GM21529 (cell line): ENCODE measurements around the gene FGGY.
"Not testable (repeated sequence)": the region's sequence is repeated elsewhere in the genome, so short reads cannot be mapped to it uniquely, and the experiment has no call there.

ENCODE experiments used
- ATAC-seq: cut with Tn5 transposase; IDR thresholded peaks from one replicate; pipeline ENCODE4 v1.9.1; 2021; ENCODE audit not compliant: unreplicated experiment

Gene FGGY

DNA sequence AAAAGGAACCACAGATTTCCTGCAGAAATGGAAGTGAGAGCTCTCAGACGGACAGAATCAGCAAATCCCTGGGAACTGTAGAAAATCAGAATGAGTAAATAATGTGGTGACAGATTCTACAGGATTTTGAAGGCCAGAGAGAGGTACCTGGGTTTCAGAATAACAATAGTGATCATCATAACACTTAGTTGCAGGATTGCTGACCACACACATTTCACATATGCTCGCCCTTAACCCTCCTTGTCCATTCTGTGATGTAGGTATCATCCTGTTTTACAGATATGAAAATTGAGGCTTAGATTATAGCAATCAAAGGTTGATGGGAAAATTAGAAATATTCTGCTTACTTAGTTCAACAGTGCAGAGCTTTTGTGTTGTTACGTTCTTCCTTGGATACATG, 419.9 kb downstream of the FGGY start:
- no peak for ATAC-seq

DNA sequence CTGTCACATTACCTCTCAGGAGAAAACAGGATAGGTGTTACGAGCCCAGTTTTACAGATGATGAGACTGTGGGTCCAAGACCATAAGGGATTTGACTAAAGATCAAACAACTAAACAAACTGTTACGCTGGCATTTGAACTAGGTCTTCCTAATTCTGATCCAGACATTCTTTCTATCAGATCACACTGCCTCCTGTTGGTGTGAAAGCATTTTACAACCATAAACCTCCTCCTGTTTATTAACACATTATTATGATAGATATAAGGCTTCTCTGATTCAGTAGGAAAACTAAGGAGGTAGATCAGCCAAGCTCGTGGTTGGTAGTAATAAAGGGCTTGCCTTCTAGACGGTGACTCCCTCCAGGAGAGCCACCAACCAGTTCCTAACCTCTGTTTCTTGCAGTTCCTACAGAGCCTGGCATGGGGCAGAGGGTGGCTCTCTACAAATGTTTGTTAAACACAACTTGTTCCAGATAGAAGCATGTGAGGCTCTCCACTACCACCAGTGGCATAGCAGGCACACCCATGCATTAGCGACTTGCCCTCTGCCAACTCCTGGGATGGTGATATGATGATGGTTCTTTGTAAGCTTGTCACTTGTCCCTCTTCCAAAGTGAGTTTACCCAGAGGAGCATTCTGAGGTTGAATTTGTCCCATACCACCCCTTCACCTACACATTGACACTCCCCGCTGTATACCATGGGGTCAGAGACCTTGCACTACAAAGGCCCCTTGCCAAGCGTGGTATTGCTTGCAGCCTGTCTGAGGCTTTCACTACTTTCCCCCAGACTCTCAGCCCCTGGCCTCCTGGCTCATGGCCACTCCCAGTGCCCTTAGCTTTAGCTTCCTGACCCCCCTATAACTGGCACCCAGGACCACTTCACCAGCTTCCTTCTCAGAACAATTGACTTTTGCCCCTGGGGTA, 421.4 kb downstream of the FGGY start:
- no peak for ATAC-seq

GRCh38 chr1:59718989-59719360, 422.1 kb downstream of the FGGY start:
- no peak for ATAC-seq

GRCh38 chr1:59720326-59721115, 423.6 kb downstream of the FGGY start:
- ATAC-seq, result no peak

DNA sequence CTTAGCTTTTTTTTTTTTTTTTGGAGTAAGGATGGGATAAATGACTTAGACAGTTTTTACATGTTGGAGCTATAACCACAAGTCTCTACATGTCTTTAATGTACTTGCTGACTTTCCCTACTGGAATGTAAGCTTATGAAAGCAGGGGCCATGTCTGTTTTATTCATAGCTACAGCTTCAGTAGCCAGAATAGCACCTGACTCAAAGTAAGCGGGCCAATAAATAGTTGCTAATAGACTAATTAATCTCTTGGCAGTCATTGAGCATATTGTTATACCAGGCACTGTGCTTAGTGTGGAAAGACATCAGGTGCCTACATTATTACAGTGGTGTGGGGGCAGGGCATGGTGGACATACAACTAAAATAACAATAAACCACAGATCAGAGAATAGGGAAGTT, 433.4 kb downstream of the FGGY start:
- no peak for ATAC-seq

GRCh38 chr1:59730759-59731478, 434.0 kb downstream of the FGGY start:
- no peak for ATAC-seq

GRCh38 chr1:59731591-59731990, 434.7 kb downstream of the FGGY start:
- no peak for ATAC-seq

GRCh38 chr1:59732214-59732955, 435.5 kb downstream of the FGGY start:
- no peak for ATAC-seq

- no peak for ATAC-seq
These were observed 436.7 kb downstream of the FGGY start for GRCh38 chr1:59733443-59734141.

DNA sequence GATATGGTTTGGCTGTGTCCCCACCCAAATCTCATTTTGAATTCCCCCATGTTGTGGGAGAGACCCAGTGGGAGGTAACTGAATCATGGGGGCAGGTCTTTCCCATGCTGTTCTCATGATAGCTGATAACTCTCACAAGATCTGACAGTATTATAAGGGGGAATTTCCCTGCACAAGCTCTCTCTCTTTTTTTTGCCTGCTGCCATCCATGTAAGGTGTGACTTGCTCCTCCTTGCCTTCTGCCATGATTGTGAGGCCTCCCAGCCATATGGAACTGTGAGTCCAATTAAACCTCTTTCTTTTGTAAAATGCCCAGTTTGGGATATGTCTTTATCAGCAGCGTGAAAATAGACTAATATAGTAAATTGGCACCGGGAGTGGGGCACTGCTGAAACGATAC, 439.0 kb downstream of the FGGY start:
- not testable (repeated sequence) for ATAC-seq

GRCh38 chr1:59736744-59737143, 439.9 kb downstream of the FGGY start:
- no peak for ATAC-seq

GRCh38 chr1:59737638-59738037, 440.7 kb downstream of the FGGY start:
- no peak for ATAC-seq

DNA sequence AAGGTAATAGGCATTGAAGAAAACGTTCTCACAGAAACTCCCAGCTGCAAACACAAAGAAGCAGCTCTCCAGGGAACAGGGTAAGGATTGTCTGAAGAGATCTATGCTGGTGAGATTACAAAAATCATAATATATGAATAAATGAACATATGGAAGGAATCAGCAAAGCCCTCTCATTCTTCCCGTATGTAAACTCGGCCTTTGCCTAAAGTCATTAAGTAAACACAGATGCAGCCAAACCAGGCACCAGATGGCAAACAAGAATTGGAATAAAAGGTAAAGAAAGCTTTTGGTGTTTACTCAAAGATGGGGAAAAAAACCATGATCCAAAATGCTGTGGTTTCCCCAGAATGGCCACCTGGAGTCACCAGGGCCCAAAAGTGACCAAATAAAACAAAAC, 441.3 kb downstream of the FGGY start:
- ATAC-seq, result no peak

GRCh38 chr1:59738591-59739015, 441.7 kb downstream of the FGGY start:
- ATAC-seq, result no peak

DNA sequence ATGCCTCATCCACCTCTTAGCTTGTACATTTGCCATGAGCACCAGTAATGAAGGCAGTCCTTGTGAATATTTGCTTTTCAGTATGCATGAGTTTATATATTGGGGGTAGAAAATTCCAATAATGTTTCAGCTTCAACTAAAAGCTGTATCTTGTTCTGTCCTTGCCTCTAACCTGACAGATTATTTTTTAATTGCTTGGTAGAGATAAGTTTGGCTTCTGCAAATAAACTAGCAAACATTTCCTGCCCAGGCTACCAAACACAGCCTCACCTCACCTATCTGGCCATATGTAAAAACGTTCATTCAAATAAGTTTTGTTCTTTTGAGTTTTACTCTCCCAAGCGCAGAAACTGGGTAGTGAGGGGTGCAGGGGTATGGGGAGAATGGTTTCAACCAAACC, 442.2 kb downstream of the FGGY start:
- no peak for ATAC-seq

GRCh38 chr1:59742526-59742925, 445.6 kb downstream of the FGGY start:
- no peak for ATAC-seq

DNA sequence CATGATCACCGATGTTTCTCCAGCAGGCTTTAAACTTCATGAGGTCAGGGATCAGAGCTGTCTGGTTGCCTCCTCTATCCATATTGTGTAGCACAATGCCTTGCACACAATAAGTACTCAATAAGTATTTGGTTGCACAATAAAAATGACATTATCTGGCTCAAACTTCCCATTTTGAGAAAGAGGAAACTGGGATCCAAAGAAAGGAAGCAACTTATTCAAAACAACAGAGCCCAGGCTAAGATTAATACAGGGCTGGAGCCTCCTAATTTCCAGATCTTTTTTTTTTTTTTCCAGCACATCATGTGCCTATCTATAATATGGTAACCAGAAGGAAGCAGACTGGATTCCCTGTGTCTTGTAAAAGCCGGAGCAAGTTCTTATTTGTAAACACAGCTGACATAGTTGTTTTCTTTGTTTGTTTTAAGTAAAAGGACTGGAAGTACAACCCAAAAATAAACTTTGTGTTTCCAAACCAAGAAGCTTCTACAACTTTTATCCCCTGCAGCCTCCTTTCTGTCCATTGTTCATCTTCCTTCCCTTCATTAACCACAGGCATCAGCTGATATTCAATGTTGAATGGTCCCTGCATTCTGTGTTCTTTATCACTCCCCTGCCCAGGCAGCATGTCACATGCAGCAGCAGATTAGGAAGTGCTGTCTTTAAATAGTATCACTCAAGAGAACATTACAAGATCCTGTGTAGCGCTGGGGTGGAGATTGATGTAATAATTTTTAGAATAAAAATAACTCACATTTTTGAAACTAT, 446.6 kb downstream of the FGGY start:
- ATAC-seq, result no peak

- no peak for ATAC-seq
These were observed 450.6 kb downstream of the FGGY start for GRCh38 chr1:59747420-59748024.

DNA sequence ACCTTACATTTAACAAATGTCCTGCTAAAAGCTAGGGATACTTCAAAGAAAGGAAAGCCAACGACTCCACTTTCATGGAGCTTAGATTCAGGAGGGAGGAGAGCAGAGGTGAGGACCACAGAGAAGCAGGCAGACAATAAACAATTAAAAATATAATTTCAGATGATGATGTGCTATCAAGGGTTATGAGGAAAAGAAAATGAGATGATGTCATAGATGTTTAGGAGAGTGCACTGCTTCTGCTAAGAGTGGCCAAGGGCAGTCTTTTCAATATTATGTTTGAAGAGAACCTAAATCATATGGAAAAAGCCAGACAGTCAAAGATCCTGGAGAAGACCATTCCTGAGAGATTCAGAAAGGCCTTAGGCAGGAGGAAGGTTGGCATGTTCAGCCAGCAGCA, 451.2 kb downstream of the FGGY start:
- no peak for ATAC-seq
